PC-3 (cell line): ENCODE results near the gene ULBP2.
"Not testable (repeated sequence)": the region's sequence is repeated elsewhere in the genome, so short reads cannot be mapped to it uniquely, and the experiment has no call there.

ENCODE experiments used
- EZH2 ChIP-seq: fragments of 300-600 bp; sonication (generic); IDR thresholded peaks from one replicate; pipeline ENCODE4 v1.6.1; 2017; ENCODE audit warnings: antibody characterized with exemption, mild to moderate bottlenecking, low read length; ENCODE audit not compliant: unreplicated experiment
- EZH2phosphoT487 ChIP-seq: fragments of 300-600 bp; sonication (generic); IDR thresholded peaks from 2 replicates; pipeline ENCODE4 v1.6.1; 2018; ENCODE audit warnings: mild to moderate bottlenecking, antibody characterized with exemption, low read length, borderline replicate concordance
- TF ChIP-seq, protein P1 (sequence below): fragments of 300-600 bp; sonication (generic); conservative IDR thresholded peaks from 2 replicates; pipeline ENCODE4 v1.5.1; 2017; ENCODE audit warnings: antibody characterized with exemption, low read depth, mild to moderate bottlenecking, low read length

DNA sequence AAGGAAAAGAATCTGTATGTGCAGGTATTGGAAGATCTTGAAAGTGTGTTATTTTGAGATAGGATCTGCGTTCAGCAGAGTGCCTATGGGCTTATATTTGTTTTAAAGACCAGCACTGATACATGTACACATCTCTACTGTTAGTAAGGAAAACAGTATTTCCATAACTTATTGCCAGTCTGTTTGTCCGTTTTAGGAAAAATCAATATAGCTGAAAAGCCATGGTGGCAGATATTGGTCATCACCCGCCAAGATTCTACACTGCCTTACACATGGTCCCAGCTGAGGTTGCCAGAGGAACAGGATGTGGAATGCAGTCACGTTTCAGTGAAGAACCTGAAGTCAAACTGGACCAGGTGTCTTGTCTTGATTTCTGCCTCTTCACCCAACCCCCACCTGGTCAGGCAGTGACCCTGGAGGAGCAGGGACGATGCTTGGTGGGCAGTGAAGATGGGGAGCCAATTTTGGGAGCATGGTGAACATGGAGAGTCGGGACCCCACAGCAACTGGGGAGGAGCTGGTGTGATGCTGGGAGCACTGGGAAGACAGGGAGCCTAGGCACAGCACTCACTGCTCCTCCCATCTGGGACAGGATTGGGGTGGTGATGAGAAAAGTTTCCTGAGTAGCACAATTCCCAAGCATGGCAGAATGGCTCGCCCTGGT lies 14.0 kb downstream of the ULBP2 start:
- TF ChIP-seq, protein P1, sequence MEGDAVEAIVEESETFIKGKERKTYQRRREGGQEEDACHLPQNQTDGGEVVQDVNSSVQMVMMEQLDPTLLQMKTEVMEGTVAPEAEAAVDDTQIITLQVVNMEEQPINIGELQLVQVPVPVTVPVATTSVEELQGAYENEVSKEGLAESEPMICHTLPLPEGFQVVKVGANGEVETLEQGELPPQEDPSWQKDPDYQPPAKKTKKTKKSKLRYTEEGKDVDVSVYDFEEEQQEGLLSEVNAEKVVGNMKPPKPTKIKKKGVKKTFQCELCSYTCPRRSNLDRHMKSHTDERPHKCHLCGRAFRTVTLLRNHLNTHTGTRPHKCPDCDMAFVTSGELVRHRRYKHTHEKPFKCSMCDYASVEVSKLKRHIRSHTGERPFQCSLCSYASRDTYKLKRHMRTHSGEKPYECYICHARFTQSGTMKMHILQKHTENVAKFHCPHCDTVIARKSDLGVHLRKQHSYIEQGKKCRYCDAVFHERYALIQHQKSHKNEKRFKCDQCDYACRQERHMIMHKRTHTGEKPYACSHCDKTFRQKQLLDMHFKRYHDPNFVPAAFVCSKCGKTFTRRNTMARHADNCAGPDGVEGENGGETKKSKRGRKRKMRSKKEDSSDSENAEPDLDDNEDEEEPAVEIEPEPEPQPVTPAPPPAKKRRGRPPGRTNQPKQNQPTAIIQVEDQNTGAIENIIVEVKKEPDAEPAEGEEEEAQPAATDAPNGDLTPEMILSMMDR = not testable (repeated sequence)
- not testable (repeated sequence) for TF ChIP-seq EZH2, EZH2phosphoT487
